SK-N-SH (cell line): ENCODE data around the gene WBP1.

ENCODE experiments used
- RCOR1 ChIP-seq: fragments of 150-350 bp; IDR thresholded peaks from 2 replicates; pipeline ENCODE4 v1.6.1; 2017; ENCODE audit warnings: antibody characterized with exemption, low read length
- REST ChIP-seq: IDR thresholded peaks from 2 replicates; pipeline ENCODE4 v1.6.1; 2012; ENCODE audit warnings: mild to moderate bottlenecking, low read depth, low read length, moderate library complexity
- TCF12 ChIP-seq: IDR thresholded peaks from 2 replicates; pipeline ENCODE4 v1.4.0; 2012

DNA sequence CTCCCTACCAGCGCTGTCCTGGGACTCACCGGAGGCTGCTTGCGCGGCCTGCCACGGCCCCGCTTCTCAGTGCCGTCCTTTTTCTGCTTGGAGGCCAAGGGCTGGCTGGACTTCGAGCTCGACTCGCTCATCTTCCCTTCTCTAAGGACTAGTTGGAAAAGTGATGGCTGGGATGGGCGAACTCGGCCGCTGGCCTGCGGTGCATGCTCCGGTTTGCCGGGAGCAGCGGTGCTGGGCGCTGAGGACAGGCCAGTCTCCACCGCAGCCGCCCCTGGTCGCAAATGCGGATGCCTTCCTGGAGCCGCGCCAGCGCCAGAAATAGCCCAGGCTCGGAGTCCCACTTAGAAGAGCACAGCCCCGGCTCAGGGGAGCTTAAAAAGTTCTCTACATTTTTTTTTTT lies 39.9 kb upstream of the WBP1 start:
- TF ChIP-seq TCF12 (no peak), REST (no peak), RCOR1 (no peak)
